ENCODE results near the gene MVB12B.
A peak's percentile ranks its signal among the peaks of the same experiment; 100 is the strongest.

MVB12B gene

DNA sequence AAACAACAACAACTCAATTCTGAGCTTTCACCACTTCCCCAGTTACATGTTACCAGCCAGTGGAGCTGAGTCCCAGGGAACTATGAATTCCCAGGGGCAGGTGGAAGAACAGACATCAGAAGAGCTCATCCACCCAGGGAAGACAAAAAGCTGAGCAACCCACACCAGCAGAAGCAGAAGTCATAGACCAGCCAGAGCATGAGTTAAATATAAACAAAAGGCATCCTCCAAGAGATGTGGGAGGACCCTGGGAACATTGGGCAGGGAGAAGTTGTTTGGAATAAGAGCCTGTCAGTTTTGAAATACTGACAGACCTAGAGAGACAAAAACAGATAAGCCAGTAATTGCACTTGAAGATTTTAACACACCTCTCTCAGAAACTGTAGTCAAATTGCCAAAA, 184.8 kb downstream of the MVB12B start:
- DNase-seq, result no peak

DNA sequence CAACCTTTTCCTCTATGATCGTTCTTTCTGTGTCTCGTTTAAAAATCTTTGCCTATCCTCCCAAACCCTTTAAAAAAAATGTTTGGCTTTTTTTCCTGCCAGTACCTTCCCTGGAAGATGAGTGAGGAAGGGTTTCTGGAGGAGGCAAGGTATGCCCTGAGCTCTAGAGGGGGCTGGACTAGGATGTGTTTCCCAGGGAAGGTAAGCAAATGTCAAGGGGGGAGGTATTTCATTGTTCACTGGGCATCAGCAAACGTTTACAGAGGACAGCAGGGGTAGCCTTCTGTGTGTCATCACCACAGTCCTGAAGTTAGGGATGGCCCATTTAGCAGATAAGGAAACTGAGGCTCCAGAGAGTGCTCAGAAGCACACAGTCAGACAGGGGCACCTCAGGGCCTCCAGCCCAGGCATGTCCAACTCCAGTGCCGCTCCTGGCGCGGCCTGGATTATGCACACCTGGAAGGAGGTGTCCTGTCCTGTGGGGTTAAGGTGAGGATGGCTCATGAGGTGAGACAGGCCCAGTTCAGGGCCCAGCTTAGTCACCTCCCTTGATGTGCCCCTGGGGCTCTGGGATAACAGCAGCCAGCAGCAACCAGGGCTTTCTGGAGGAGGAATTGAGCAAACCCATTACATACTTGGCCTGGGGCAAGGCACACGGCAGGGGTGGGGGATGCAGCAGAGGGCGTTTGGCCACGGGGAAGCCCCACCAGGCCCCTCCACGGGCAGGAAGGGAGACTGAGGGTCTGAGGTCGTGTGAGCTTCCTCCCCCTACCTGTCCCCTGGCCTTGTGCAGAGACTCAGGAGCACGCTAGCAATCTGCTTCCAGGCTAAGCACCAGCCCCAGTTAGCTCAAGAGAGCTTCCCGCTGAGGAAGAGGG, 186.8 kb downstream of the MVB12B start:
- no peak for DNase-seq

DNA sequence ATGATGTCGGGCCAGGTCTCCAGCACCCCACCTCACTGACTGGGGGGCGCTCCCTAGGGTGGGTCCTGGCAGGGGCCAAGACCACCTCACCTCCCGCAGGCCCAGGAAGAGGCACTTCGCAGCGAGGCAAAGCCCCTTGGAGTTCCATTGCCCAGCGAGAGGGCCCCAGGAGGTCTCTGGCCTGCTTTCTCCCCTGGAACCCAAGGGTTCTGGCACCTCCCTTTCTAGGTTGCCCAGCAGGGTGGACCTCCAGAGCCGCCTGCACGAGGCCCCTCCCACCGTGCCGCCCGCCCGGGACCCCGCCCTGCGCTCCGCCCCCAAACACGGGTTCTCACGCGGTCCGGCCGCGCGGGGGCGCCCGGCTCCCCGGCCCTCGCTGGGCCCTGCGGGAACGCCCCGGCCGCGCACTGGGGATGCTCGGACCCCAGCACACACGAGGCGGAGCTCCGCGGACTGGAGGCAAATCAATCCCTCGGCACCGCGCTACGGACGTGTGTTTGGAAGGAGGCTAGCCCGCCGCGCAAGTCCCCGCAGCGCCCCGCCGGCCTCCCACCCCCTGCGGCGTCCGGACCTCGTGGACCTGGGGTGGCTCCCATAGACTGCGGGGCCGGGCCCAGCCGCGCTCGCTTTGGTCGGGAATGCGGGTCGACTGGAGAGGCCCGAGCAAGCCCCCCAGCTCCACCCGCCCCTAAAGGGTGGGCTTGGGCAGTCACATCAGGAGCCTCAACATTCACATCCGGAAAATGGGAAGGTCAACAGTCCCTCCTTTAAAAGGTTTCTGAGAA, 187.6 kb downstream of the MVB12B start:
- DNase-seq, result peak; percentile 50

DNA sequence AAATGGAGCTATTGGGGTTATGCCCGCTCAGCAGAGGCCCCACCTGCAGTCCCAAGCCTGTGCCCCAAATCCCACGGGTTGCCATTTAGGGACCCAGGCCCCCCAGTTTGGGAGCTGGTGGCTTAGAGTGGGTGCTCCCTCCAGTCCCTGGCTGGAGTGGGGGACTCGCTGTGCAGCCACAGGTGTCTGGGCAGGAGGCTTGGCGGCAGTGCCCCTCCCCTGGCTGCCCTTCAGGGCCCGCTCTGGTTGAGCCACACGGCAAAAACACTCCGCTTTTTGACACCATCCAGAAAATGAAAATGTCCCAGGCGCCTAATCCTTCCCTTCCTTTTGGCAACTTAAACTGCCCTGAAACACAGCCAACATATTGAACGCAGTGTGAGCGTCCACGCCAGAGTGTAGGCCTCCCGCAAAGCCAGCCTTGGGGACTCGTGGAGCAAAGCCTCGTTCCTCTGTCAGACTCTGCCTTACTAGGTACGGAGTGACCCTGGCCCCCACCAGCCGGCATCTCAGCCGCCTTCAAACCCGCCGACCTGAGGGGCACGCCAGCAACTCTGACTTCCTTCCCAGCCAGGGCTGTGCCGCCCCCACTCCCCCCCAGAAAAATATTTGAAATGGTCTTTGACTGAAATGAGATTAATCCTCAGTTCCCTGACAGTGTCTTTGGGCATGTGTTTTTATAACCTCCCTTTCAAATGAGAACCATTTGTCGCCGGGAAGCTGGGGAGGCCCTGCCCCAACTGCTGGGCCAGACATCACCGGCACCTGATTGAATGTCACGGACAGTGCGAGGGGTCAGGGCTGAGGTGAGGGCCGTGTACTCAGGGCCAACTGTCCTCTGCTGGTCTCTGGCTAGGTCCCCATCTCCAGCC, 188.6 kb downstream of the MVB12B start:
- DNase-seq, result no peak

DNA sequence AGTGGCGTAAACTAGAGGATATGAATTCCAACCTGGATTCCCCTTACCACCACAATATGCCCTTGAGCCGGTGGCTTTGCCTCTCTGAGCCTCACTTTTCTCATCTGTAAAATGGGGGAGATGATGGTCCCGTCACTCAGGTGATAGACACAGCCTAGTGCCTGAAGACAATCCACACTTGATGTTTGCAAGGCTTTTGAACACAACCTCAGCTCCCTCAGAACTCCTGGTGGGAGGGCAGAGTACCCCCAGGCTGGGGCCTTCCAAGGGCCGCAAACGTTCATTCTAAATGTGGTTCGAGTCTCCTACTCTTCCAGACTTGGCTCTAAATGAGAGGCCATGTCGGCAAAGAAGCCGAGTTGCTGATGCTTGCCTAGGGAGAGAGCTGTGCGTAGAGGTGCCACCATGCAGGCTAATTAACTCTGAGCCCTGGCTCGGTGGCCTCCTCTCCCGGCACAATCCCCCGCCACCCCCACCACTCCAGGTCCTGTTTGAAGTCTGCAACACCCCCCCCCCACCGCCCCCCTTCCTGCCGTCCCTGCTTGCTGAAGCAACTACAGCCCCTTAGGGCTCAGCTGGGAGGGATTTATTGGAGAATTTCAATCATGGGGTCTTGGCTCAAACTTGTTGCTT, 189.4 kb downstream of the MVB12B start:
- no peak for DNase-seq

DNA sequence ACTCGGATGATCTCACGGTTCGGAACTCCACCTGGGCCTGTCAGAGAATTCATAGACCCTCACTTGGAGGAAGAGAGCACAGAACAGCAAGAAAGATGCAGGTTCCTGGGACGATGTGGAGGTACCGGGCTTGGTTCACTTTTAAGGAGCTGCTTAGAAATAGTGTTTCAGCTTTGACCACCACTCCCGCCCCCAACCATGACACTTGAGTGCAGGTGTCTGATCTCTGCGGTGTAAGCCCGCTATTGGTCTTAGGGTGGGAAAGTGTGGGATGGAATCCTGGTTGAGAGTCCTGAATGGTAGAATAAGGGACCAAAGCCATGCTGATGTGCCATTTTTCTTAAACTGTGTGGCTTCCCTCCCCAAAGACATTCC, 189.9 kb downstream of the MVB12B start:
- no peak for DNase-seq

- DNase-seq, result no peak
These were observed 190.6 kb downstream of the MVB12B start for GRCh38 chr9:126516936-126517832.

DNA sequence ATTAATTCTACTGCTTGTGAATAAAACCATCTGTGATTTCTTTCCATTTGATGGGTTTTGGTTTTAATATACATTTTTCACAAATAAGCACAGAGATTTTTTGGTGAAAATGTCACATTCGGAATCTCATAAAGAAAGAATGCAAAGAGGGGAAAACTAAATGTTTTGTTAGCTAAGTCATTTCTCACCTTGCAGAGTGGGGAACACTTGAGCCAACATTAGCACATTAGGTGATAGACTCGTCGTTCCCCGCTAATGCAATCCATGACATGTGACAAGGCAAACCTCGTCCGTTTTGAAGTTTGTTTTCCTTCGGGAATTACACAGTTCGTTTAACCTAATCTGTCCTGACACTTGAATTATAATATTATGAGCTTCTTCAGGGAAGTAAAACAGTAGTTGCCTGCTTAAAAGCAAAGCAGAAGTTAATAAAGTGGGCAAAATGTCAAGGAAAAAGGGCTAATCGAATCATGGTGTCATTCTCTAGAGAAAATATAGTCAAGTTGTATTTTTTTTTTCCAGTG, 191.3 kb downstream of the MVB12B start:
- DNase-seq, result no peak

DNA sequence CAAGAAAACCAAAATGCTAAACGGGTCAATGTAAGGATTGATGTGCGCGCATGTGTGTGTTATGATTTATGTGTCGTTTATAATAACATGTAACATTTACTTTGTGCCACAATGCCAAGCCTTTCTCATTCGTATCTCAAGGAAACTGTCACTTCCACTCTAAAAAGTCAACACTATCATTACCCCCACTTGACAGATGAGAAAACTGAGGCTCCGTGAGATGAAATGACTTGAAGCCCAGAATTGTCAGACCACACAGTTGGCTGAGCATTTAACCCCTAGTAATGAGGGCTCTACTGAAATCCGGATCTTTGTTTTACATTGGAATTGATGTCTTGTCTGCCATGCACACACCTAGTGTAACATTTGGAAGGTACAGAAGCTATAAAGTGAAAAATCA, 192.1 kb downstream of the MVB12B start:
- DNase-seq, result no peak

- DNase-seq, result no peak
These were observed 193.2 kb downstream of the MVB12B start for GRCh38 chr9:126519660-126520420.

DNA sequence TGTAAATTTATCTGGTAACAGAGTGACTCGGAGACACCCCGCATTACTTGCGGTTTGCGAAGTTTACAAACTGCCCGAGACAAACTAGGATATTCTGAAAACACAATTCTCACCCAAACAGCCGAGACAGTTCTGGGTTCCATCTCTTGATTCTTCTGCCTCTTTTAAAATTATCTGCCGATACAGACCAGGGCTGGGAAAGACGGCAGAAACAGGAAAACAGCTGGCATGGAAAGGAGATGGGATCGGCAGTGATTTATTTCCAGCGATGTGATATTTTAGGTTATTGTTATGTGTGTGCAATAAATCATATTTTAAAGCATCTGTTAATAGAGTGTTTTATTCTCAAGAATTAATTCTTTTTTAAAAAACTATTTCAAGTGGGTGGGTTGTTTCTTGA, 193.8 kb downstream of the MVB12B start:
- no peak for DNase-seq

DNA sequence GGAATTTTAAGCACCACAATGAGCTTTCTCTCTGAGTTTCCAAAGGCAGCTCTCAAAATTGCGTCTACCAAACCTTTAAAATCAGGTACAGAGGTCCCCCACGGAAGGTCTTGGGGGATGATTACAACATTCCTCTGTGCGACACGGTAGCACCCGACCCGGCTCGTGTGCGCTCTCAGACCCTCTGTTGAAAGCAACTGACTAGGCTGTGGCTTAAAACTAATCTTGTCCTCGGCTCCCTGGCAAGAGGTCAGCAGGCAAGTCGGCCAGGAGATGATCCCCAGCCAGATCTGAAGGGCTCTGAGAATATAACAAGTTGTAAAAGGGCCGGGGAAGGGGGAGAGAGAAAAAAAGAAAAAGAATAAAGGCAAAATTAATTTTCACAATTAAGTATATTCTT, 194.5 kb downstream of the MVB12B start:
- no peak for DNase-seq

- DNase-seq, result no peak
These were observed 194.9 kb downstream of the MVB12B start for GRCh38 chr9:126521551-126521950.

- DNase-seq, result no peak
These were observed 195.5 kb downstream of the MVB12B start for GRCh38 chr9:126521976-126522590.

DNA sequence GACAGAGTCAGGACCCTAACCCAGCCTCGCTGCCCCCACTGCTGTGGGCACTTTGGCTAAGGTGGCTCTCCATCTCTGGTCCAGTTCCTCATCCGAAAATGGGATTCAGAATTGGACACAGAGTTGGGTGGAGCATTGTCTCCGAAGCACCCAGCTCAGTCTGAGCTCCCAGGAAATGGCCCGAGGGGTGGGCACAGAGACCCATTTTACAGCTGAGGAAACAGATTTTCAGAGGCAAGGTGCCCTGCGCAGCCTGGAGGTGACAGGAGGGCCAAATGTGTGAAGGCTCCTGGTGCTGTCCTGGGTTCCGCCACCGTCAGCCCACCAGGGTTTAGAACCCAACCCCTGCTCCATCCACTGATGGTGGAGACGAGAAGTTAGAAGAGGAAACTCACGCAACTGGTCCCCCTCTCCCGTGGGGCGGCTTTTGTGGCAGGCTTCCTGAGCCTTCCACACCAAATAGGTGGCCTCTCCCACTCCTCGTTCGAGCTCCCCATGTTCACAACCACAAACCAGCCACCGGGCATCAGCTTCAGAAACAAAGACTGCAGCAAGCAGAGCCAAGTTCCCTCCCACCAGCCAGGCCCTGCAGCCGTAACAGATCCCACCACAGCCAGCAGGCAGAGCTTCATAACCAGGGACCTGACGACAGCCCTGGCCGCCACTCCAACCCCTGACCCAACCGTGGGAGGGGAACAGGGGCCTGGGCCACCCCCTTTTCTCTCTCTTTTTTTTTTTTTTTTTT, 196.2 kb downstream of the MVB12B start:
- no peak for DNase-seq

DNA sequence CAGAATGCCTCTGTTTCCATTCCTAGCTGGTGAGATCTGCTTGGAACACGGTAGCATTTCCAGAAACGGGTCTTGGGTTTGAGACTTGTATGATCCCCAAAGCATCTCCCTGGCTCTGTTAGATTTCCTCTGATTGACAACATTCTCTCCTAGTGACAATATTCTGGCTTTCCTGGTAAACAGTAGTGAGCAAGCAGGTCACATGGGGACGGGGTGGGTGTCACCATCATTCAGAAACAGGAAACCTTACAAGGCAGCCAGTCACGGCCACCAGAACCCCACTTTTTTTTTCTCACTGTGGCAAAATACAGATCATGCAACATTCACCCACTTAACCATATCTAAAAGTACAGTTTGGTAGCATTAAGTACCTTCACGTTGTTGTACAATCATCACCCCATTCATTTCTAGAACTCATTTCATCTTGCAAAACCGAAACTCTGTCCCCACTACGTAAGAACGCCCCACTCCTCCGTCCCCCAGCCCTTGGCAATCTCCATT, 197.0 kb downstream of the MVB12B start:
- DNase-seq, result peak; percentile 24

GRCh38 chr9:126524353-126525077, 197.9 kb downstream of the MVB12B start:
- no peak for DNase-seq

Measured in activated CD4-positive, alpha-beta T cell treated with anti-CD3 and anti-CD28 coated beads, Interleukin-2, amount 50 U/mL, for 1 hour (primary cell).